DMS79 (cell line): ENCODE results near the gene KIF26B.

Experiments used
- DNase-seq: peaks from one replicate; lab custom pipeline; 2025; lab: John Stamatoyannopoulos, UW

KIF26B gene

GRCh38 chr1:245598524-245599305, 443.9 kb downstream of the KIF26B start:
- DNase-seq: no peak

DNA sequence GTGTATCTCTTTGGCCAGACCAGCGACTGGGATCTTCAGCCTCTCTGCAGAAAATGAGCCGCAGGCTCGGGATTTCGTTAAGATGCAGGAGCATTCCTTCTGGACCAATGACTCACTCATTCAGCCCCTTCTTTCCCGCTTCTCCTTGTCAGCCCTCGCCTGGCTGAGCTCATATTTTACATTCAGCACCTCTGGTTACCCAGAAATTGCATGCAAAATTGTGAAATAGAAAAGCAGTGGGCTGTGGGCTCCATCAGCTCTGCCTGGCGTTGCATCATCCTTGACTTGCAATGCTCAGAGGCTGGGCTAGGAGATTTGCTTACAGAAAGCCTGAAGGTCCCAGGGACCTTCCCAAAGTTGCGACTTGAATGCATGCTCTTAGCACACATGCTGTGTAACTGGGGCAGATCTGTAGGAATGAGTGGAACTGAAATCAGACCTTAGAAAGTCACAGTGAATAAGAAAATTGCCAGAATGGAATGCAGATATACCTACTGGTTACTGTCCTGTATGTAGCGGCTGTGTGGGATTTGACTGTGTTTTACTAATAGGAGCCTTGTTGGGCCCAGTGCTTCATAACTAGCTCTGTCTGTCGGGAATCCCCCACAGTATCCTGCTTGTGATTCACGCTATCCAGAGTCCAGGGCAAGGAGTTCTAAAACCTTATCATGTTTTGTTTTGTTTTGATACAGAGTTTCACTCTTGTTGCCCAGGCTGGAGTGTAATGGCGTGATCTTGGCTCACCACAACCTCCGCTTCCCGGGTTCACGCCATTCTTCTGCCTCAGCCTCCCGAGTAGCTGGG, 444.8 kb downstream of the KIF26B start:
- DNase-seq: no peak

- DNase-seq: no peak
Measured at GRCh38 chr1:245600658-245601057, 445.9 kb downstream of the KIF26B start.

DNA sequence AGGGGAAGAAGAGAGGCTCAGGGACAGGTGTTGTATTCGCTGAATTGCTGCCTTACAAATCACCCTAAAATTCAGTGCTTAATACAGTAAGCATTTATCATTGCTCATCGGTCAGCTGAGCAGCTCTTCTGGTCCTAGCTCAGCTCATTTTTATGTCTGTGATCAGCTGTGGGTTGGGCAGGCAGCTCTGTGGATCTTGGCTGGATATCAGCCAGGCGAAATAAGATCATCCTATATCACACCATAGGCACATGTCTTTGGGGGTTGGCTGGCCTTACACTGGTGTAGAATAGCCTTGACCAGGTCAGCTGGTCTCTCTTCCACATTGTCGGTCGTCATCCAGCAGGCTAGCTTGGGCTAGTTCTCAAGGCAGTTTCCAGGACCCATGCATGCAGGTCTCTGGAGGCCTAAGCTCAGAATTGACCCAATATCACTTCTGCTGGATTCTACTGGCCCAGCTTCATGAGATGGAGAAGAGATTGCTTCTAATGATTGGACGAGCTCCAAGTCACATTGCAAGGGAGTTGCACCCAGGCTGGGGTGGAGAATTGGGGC, 448.6 kb downstream of the KIF26B start:
- DNase-seq: no peak

DNA sequence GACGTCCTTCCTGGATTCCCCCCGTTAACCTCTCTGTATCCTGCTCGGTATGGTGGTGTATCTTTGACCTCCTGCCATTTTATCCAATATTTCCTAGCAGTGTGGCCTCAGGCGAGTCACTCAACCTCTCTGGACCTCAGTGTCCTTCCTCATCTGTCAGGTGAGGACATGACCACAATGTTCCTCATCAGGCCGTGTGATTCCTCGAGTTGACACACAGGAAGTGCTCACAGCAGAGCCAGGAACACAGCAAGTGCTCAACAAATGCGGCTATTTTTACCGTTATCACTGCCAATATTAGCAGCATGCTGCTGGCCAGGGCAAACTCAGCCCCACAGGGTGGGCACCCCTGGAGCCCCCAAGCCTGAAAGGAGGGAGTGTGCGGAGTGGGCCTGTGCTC, 450.2 kb downstream of the KIF26B start:
- DNase-seq: no peak

GRCh38 chr1:245605480-245606156, 450.8 kb downstream of the KIF26B start:
- no peak for DNase-seq

DNA sequence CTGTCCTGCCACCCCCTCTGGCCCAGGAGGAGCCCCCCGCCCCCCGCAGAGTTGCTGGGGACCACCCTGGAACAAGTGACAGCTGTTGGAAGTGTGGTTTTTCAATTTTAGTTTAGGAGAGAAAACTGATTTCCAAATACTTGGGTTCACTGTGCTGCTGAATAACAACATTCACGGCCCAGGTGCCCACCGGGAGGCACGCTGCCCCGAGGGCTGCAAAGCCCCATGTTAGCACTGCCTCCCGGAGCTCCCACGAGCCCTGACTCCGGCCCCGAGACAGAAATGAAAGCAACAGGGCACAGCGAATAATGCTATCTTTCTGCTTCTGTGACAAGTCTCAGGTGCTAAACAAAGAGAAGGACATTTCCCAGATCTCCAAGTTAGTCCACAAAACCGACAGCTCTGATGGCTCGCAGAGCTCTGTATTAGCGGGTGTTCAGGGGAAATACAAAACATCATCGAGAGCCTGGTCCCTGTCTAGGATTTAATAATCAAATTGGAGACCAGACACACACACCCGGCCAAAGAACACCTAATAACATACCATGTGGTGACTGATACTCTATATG, 451.5 kb downstream of the KIF26B start:
- no peak for DNase-seq

GRCh38 chr1:245608271-245608670, 453.5 kb downstream of the KIF26B start:
- DNase-seq: no peak

DNA sequence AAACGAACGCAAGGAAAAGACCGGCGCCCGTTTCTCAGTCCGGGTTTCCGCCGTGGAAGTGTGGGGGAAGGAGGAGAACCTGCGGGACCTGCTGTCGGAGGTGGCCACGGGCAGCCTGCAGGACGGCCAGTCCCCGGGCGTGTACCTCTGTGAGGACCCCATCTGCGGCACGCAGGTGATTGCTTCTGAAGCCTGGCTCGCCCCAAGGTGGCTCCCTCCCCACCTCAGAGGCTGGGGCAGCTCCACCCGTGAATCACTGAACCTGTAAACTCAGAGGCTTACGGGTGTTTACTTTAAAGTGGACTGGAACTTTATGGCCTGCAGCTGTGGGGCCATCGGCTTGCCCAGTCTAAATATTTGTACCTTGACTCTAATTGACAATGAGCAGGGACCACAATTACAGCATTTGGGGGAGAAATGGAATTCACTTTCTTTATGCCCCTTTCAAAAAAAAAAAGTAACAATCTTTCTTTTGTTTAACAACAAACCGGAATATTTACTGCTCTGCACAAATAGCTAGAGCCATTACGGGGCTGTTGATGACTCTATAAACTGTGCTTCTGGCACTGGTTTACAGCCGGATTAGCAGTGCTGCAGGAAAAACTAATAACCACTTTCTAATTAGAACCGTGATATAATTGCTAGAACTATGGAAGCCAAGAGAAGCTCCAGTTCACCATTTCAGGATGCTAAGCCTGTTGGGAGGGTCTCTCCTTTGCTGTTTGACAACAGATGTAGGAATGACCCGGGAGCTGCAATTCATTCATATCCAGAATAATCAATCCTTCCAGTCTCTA, 454.8 kb downstream of the KIF26B start:
- no peak for DNase-seq

GRCh38 chr1:245611251-245611650, 456.5 kb downstream of the KIF26B start:
- DNase-seq: no peak

DNA sequence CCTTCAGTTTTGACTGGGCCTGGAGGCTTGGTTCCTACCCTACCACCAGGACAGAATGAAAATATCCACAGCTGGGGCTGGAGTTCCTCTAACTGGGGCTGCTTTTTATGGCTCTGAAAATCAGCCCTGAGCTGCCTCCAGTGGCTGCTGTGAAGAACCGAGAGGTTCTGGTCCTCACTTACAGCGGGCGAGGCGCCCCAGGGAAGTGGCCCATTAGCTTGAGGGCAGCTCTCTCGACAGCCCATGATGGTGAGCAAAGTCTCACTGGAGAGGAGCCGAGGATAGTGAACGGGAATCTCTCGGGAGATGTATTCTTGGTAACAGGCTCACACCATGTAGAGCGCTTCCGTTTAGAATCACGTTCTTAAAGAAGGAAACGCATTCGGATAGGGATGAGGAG, 459.7 kb downstream of the KIF26B start:
- DNase-seq: no peak

- DNase-seq: no peak
Measured at GRCh38 chr1:245615001-245615400, 460.2 kb downstream of the KIF26B start.

- DNase-seq: no peak
Measured at GRCh38 chr1:245621589-245621988, 466.8 kb downstream of the KIF26B start.

DNA sequence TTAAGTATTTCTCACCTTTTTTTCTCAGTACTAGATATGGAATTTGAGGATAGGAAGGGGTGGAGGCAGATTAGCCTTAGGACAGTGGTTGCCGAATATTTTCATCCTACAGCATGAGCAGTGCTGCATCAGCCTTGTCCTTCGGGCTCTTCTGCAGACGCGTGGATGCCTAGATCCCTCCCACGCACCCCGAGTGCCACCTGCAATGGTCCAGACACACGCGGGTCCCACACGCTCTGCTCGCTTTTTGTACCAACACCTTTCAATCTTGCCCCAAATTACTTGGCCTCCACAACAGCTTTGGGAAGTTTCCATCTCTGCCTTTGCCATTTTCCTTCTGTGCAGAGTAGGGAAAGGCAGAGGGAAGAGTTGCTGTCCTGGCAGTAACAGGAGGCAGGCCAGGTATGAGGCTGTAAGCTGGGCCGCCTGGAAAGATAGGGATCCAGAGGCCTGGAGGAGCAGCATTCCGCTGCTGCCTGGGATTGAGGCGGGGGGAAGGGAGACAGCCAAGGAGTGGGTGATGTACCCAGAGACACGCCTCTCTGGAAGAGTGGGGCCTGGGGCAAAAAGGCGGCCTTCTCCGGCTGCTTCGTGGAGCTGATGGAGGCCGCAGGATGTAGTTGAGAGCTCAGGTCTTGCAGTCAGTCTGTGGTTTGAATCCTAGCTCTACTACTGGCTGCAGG, 467.7 kb downstream of the KIF26B start:
- DNase-seq: no peak

DNA sequence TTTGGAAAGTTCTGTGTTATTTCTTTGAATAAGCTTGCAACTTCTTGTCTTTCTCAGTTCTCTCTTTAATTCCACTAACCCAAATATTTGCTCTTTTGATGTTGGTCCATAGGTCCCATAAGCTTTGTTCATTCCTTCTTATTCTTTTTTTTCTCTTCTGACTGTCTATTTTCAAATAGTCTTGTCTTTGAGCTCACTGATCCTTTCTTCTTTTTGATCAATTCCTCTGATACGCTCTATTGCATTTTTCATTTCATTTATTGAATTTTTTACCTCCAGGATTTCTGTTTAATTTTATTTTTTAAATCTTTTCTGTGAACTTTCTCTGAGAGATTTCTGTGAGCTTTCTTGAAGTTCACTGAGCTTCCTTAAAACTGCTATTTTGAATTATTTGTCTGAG, 486.6 kb downstream of the KIF26B start:
- no peak for DNase-seq

GRCh38 chr1:245645406-245645805, 490.6 kb downstream of the KIF26B start:
- no peak for DNase-seq

DNA sequence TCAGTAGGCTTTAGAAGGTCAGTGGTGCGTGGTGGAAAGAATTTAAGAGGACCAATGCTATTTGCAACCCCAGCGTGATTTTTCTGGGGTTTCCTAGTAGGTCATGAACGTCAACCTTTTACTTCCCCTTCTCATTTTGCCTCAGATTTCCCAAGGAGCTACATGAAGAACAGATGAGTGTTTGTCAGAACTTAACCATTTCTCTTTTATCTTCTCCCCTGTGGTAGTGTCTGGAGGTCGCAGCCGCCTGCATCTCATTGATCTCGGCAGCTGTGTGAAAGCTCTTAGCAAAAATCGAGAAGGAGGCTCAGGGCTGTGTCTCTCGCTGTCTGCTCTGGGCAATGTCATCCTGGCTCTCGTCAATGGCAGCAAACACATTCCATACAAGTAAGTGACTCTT, 491.1 kb downstream of the KIF26B start:
- DNase-seq: no peak

DNA sequence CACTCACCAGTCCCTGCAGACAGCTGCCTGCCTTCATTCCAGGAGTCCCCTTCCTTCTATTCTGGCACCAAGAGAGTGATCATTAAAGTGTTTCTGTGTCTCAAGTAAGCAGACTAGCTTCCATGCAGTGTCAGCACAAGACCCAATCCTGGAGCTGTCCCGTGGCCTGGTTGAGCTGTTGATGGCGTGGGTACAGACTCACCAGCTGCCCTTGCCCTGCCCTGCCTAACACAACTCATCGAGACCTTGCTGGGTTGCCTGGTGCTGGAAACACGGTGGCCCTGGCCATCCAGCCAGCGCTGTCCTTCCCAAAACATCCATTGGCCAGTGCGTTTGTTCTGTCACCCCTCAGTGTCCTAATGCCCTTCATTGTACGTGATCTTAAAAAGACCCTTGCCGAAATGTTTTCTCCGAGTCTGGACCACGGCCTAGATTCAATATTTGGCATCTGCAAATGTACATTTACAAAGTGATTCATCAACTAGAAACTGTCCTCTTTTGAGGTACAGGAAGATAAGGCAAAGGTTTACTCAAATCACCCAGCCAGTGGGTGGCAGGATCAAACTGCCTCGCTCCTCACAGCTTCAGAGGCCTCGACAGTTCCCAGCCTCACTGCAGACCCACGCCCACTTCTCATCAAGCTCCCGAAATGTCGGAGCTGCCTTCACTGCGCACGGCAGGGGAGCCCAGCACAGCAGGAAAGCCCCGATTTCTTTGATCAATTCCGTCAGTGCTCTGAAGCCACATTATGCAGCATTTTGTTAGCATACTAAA, 494.2 kb downstream of the KIF26B start:
- no peak for DNase-seq

DNA sequence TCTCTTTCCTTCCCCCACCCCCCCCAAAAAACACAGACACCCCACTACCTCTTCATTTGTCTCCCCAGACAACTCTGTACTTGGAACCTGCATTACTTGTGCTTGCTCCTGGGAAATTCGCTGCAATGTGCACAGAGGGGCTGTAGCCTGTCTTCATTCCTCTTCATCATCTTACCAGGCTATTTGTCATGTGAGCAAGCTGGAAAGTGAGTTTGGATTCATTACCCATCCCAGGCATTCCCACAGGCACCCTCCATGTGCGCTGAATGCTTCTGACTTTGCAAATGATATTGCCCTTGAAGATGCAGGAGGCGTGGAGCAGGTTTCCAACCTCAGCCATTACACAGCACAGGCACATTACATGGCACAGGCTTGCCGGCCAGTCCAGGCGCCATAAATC, 494.9 kb downstream of the KIF26B start:
- DNase-seq: no peak

- DNase-seq: no peak
Measured at GRCh38 chr1:245650441-245650960, 495.7 kb downstream of the KIF26B start.
